GM12872 (cell line): Measurements from ENCODE around the gene STAT6.

Source experiments
- TF ChIP-seq, protein P1 (sequence below): IDR thresholded peaks from 3 replicates; pipeline ENCODE4 v1.5.1; 2011; ENCODE audit warnings: low read depth, mild to moderate bottlenecking, low read length, moderate library complexity; ENCODE audit not compliant: insufficient read depth

STAT6 gene

DNA sequence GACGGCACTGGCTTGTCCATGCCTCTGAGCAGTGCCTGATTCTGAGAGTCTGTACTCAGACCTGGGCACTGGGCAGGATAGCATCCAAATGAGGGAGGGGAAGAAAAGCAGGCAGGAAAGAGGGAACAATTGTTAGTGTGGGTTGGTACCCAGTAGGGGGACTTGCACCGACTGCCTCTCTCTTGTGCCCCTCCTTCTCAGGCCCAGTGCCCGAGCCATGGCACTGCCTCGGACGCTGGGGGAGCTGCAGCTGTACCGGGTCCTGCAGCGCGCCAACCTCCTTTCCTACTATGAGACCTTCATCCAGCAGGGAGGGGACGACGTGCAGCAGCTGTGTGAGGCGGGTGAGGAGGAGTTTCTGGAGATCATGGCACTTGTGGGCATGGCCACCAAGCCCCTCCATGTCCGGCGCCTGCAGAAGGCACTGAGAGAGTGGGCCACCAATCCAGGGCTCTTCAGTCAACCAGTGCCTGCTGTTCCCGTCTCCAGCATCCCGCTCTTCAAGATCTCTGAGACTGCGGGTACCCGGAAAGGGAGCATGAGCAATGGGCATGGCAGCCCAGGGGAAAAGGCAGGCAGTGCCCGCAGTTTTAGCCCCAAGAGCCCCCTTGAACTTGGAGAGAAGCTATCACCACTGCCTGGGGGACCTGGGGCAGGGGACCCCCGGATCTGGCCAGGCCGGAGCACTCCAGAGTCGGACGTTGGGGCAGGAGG, 20.1 kb downstream of the STAT6 start:
- TF ChIP-seq, protein P1, sequence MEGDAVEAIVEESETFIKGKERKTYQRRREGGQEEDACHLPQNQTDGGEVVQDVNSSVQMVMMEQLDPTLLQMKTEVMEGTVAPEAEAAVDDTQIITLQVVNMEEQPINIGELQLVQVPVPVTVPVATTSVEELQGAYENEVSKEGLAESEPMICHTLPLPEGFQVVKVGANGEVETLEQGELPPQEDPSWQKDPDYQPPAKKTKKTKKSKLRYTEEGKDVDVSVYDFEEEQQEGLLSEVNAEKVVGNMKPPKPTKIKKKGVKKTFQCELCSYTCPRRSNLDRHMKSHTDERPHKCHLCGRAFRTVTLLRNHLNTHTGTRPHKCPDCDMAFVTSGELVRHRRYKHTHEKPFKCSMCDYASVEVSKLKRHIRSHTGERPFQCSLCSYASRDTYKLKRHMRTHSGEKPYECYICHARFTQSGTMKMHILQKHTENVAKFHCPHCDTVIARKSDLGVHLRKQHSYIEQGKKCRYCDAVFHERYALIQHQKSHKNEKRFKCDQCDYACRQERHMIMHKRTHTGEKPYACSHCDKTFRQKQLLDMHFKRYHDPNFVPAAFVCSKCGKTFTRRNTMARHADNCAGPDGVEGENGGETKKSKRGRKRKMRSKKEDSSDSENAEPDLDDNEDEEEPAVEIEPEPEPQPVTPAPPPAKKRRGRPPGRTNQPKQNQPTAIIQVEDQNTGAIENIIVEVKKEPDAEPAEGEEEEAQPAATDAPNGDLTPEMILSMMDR: no peak

DNA sequence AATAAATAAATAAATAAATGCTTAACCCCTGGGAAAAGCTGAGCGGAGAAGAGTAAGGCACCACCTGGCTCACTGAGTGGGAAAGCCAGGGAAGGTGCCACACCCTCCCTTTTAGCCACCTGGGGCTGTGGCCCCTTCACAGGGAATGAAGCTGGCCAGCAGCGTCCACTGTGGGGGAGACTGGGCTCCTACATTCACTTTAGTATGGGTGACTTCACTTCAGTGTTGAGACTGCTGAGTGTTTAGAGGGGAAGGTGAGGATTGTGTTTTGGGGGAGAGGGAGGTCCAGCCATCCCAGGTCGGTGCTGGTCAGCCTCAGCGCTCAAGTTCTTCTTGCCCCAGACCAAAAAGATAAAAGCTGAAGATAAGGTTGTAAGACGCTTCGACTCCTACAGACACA, 20.7 kb downstream of the STAT6 start:
- TF ChIP-seq, protein P1: no peak

DNA sequence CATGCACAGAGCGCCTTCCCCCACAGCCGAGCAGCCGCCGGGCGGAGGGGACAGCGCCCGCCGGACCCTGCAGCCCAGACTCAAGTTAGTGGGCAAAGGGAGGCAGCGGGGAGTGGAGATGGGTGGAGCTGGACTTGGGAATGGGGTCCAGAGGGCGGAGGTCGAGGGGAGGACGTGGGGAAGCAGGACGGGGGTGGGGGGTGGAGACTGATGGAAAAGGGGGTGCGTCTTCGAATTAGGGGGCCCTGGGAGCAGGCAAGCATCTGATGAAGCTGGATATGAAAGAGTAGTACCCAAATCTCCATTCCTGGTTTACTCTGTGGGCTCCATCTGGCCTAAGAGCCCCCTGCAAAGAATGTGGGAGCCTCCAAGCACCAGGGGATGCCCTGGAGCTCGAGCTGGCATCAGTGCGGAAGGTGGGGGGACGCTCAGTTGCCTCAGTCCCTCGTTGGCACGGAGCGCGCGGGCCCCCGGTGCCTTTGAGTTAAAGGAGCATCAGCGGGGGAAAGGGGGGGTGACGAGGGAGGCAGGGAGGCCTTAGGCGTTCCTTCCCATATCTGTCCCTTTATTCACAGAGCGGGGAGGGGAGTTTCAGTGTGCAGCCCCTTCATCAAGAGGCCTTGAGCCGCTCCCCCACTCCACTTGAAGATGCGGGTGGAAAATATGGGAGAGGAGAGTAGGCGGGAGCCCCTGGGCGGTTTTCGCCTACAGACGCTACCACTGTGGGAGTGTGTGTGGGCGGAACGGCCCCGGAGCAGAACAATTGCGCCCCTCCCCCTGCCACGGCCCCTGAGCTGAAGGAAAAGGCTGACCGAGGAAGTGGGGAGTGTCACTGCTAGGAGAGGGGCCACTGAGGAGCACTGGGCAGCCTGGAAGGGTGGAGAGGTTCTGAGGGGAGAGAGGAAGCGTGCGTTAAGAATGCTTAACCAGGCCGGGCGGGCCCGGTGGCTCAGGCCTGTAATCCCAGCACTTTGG, 21.6 kb downstream of the STAT6 start:
- TF ChIP-seq, protein P1: no peak

- TF ChIP-seq, protein P1: no peak
Measured at GRCh38 chr12:57088354-57089270, 22.6 kb downstream of the STAT6 start, which contains the start of gene NAB2. NAB2 (plus strand) TSS chr12:57089114; CDS start chr12:57089272, 158 bp downstream.

- TF ChIP-seq, protein P1: no peak
Measured at GRCh38 chr12:57087691-57088353, 23.3 kb downstream of the STAT6 start.

DNA sequence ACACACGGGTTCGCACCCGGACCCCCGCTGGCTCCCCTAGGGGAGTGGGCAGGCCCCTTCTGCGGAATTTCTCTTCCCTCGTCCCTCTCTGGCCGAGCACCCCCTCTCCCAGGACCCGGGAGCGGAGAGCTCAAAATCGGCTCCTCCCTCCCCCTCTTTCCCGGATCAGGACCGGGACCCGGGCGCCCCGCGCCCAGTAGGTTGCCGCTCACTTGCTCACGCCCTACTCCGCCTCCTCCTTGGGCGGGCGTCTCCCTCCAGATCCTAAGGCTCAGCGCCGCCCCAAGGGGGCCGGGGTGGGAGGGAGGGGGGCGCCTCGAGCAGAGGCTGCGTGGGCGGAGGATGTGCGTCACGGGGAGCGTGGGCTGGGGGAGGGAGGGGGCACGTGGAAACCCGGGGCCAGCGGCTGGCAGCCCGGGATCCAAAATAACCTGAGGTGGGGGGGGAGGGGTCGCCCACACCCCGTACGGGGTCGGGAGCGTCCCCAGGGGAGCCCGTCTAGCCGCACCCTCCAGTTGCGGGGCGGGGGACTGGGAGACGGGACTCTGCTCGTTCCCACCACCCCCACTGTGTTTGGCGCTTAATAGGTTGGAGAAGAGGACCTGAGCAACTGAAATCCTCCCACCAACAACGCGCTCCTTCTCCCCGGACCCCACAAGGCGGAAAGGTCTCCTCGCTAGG, 24.0 kb downstream of the STAT6 start:
- TF ChIP-seq, protein P1: no peak
